HG02885 (cell line): Measurements from ENCODE around the gene CARMIL1.
A peak's percentile ranks its signal among the peaks of the same experiment; 100 is the strongest.

Source experiments
- ATAC-seq: cut with Tn5 transposase; IDR thresholded peaks from one replicate; pipeline ENCODE4 v1.9.1; 2021; ENCODE audit warnings: mild to moderate bottlenecking; ENCODE audit not compliant: unreplicated experiment, poor library complexity

CARMIL1 gene

GRCh38 chr6:25489399-25489798 is 210.2 kb downstream of the CARMIL1 start:
- ATAC-seq, result no peak

DNA sequence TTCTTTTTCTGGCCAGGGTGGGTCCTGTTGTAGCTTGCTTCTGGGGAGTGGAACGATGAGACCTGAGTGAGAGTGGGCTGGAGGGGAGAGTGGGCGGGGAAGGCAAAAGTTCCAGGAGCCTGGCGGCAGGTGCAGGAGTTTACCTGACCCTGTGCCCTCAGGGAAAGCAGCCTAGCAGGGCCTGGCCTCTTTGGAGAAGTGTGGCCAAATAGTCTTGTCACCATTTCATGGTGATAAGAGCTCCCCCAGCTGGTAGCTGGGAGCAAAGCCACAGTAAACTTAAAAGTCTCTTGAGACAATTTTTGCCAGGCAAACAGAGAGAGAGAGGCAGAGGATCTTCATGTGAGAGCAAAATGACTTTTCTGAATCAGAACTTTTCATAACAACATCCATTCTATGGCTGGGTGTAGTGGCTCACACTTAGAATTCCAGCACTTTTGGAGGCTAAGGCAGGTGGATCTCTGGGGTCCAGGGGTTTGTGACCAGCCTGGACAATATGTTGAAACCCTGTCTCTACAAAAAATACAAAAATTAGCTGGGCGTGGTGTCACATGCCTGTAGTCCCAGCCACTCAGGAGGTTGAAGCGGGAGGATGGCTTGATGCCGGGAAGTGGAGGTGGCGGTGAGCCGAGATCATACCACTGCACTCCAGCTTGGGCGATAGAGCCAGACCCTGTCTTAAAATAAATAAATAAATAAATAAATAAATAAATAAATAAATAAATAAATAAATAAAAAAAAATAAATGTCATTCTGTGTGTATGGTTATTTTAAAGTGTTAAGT is 211.0 kb downstream of the CARMIL1 start:
- ATAC-seq, result peak; percentile 84

DNA sequence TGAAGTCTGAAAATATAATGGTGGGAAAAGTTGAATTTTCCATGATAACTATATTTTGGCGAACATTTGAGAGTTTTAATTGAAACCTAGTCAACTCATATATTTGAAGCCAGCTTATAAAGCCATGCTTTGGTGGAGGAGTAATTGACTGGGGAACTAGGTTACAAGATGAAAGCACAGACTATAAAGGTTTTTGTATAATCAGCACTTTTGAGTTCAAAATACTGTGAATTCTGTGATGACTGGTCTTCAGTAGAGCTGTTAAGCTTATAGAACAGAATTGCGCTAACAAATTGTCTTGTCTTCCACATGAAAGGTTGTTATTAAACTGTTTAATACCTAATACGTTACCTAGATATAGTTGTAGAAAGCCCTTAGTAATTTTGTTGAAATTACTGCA is 213.8 kb downstream of the CARMIL1 start:
- ATAC-seq, result no peak

DNA sequence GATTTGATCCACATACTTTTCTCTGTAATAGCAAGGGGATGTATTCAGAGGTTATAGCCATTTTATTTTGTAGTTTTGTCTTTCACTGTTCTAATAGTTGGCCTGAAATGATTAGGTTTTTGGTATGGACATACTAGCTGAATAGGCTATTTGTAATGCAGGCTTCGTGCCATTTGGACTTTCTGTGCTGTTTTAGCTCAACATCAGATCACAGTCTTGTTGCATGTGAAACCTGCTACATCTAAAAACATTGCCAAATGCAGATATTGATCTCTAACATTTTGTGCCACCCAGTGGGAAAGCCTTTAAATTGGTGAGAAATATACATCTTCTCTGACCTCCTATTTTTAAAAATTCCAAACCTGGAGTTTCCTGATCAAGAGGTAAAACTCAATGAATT is 215.3 kb downstream of the CARMIL1 start:
- ATAC-seq, result no peak

DNA sequence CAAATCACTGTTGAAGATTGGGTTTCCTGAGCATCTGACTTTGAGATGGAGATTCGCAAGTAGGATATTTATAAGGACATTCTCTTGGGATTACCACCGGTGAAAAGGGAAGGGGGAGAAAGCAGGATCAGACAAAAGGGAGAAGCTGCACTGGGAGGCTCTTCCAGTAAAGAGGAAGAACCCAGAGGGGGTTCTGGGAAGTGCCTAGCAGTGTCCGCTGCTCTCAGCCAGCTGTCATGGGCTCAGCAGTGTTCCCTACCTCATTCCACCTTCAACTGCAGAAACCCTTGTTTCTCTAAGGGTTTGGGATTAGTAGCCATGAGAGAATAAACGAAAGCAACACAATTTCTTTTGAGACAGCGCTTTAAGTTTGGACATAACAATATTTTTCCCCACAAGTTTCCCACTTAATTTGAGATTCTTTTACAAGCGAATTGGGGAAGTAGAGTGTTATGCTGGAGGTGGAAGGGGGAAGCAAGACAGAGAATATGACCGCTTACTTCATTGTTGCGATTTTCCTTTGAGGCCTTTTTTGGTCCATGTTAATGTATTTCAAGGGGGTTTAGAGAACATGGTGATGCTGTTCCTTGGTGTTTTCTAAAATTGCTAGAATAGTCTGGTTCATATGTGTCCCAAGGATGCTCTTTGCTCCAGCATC is 218.3 kb downstream of the CARMIL1 start:
- no peak for ATAC-seq

DNA sequence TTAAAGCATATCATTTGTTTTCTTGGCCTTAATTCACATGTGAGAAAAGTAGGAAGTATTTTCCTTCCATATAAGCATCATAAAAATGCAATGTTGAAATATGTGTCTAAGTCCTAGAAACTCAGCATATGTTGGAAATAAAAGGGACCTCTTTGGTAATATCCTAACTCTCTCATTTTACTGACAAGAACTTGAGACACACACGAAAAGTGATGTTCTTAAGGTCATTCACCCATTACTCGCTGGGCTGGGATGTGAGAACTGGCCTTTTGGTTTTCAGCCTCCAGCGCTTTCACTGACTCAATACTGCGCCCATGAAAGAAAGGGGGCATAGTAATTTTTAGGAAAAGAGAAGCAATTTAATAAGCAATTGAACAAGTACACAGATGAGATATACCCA is 219.3 kb downstream of the CARMIL1 start:
- no peak for ATAC-seq

DNA sequence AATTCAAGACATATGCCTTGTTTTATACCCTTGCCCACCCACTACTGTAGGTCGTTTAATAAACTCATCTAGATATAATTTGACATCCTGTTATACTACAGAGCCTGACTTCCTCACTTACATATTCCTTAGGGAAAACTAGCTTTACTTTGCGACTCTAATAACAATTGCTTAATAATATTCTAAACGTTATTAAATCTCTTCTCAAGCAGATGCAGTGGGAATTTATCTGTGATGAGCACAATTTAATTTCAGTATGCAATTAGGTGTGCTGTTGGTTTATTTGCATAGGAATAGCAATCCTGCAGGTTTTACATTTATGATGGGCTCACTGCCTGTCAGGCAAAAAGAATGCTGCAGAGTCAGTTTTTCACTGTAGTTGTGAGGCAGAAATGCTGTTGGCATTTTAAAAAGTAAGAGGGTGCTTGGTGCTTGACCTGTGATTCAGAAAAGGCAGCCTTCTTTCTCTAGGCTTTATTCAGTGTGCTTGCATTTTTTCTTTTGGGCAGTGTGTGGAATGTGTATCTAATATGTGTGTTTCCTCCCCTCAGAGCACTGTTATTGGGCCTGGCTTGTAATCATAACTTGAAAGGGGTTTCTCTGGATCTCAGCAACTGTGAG is 220.6 kb downstream of the CARMIL1 start:
- no peak for ATAC-seq

DNA sequence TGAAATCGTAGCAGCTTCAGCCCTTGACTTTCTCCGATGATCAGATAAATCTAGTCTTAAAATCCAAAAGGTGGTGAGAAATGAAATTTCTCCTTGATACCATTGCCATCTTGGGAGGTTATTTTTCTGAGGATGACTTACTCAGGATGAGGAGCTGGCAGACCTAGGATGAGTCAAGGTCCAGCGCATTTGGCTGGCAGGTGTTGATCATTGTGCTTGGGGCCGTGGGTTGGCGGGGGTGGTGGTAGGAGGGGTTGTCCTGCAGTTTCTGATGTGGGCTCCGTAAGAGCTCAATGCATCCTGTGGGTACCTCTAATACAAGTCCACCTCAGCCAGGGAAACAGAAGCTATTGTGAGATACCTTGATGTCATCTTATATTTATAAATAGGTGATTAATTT is 224.5 kb downstream of the CARMIL1 start:
- no peak for ATAC-seq

GRCh38 chr6:25504661-25505060 is 225.5 kb downstream of the CARMIL1 start:
- no peak for ATAC-seq

DNA sequence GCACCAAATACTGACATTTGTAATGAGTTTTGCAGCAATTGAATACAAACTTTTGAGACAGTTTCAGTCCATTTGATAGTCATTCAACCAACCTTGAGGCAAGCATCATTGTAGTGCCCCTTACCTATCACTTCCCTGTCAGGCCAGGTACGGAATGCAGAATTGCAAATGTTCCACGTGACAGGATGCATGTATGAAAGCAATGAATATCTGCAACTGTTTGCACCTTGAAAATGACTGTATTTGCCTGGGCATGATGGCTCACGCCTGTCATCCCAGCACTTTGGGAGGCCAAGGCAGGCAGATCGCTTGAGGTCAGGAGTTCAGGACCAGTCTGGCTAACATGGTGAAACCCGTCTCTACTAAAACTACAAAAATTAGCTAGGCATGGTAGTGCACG is 226.8 kb downstream of the CARMIL1 start:
- no peak for ATAC-seq

- ATAC-seq, result no peak
These were observed 228.9 kb downstream of the CARMIL1 start for GRCh38 chr6:25508051-25508450.

- ATAC-seq, result no peak
These were observed 232.2 kb downstream of the CARMIL1 start for GRCh38 chr6:25511376-25511775.

GRCh38 chr6:25512560-25512959 is 233.4 kb downstream of the CARMIL1 start:
- no peak for ATAC-seq

DNA sequence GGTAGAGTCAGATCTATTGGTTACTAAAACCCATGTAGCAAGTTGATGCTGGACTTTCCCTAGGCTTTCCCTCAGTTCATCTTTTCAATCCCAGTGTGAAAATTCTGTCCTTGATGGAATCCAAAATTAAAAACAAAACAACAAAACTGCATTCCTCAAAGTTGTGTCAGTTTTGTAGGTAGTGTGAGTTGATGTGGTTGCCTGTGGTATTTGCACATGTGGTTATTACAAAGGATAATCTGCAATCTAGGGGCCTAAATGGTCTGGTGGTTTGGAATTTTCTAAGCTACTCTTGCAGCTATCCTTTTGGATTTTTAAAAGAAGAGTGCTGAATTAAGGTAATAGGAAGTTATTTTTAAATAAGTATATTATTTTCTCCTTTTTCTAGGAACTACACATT is 240.7 kb downstream of the CARMIL1 start:
- no peak for ATAC-seq

DNA sequence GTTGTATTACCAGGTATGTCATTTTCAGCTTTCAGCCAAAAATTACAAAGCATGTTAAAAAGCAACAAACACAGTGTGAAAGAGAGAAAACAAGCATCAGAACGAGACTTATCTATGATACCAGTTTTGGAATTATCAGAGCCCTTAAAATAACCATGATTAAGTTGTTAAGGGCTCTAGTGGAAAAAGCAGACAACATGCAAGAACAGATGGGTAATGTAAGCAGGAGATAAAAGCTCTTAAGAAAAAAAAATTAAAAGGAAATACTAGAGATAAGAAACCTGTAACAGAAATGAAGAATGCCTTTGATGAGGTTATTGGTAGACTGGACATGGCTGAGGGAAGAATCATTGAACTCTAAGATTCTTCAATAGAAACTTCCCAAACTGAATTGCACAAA is 245.4 kb downstream of the CARMIL1 start:
- ATAC-seq, result no peak

- no peak for ATAC-seq
These were observed 245.9 kb downstream of the CARMIL1 start for GRCh38 chr6:25525078-25525477.

GRCh38 chr6:25534942-25535631 is 255.9 kb downstream of the CARMIL1 start:
- ATAC-seq, result no peak

DNA sequence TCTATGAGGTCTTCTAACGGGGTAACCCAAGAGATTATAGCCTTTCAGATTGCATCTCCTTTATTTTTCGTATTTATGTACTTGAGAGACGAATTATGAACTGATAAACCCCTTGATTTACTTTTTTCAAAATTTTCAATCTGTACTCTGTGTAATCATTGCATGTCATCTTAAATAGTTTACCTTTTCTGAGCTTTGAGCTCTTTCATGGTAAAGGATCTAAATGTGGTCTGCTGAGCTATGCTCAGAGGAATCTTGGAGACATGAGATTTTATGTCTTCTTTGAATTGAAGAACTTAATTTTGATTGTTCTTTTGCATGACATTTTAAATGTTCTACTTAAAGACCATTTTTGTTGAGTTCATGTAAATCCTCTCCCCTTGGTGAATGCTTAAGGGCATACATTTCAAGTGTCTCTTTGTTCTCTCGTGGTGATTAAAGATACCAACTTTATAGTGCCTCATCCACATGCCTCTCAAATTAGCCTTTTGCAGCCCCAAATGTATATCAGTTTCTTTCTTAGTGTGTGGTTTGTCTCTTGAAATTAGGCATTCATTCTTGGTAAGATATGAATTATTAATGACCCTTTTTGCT is 256.6 kb downstream of the CARMIL1 start:
- ATAC-seq, result no peak

DNA sequence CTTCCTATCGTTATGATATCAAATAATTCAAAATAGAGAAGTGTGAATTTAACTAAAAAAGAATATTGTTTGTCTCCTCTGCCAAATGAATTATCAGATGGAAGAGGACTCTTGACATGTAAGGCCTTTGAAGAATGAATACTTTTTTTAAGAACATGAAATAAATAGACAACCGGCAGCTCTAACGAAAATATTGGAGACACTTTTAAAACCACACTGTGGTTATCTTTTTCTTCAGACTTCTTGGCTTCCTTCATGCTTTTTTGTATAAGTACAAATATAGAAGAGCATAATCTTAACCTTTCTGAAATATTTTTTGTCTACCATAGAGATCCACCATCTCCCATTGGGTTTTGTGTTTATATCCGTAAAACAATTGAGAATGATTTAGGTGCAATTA is 257.6 kb downstream of the CARMIL1 start:
- ATAC-seq, result no peak

DNA sequence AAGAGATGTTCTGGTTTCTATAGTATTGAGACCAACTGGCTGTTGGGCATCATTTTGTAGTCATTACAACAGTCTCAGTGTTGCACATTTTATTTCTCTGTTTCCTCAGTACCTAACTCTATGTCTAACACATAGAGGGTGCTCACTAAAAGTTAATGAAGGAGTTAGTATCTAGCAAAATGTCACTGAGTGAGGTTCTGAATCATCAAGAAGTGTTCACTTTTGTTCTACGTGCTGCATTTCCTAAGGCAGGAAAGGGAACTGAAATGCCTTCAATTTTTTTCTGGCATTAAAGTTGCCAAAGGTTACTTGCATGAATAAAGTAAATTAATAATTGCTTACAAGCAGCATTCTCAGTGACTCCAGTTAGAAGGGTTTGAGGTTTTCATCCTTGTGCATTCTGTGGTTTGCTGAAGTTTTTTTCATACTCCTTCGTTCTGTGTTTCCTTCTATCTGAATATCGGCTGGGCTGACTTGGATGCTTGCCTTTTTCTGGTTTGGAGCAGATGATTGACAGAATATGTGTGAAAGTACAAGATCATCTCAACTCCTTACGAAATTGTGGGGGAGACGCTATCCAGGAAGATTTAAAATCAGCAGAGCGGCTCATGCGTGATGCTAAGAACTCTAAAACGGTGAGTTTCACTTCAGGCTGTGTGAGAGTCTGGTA is 258.3 kb downstream of the CARMIL1 start:
- no peak for ATAC-seq
